SU-DHL-6 (cell line): ENCODE results near the gene RASSF1.

Experiments used
- EZH2phosphoT487 ChIP-seq: fragments of 200-600 bp; sonication (generic), shearing (Covaris generic); conservative IDR thresholded peaks from 2 replicates; pipeline ENCODE4 v1.6.1; 2018; ENCODE audit warnings: mild to moderate bottlenecking, antibody characterized with exemption, low read length, moderate library complexity, mixed read lengths
- TF ChIP-seq, protein P1 (sequence below): fragments of 200-600 bp; sonication (generic); IDR thresholded peaks from one replicate; pipeline ENCODE4 v1.5.1; 2017; ENCODE audit warnings: antibody characterized with exemption, mild to moderate bottlenecking, low read length, moderate library complexity; ENCODE audit not compliant: insufficient read depth, poor library complexity, severe bottlenecking

- TF ChIP-seq, protein P1, sequence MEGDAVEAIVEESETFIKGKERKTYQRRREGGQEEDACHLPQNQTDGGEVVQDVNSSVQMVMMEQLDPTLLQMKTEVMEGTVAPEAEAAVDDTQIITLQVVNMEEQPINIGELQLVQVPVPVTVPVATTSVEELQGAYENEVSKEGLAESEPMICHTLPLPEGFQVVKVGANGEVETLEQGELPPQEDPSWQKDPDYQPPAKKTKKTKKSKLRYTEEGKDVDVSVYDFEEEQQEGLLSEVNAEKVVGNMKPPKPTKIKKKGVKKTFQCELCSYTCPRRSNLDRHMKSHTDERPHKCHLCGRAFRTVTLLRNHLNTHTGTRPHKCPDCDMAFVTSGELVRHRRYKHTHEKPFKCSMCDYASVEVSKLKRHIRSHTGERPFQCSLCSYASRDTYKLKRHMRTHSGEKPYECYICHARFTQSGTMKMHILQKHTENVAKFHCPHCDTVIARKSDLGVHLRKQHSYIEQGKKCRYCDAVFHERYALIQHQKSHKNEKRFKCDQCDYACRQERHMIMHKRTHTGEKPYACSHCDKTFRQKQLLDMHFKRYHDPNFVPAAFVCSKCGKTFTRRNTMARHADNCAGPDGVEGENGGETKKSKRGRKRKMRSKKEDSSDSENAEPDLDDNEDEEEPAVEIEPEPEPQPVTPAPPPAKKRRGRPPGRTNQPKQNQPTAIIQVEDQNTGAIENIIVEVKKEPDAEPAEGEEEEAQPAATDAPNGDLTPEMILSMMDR: no peak
- no peak for TF ChIP-seq EZH2phosphoT487
These were observed 25.8 kb downstream of the RASSF1 start for GRCh38 chr3:50314816-50315215.
